ENCODE measurements around the gene CGB7. TPM values are rescaled to one million over a fixed set of nuclear protein-coding genes. Genes with fewer than 3 reads are reported as not detected.

The CGB7 gene
- total RNA-seq, 1 experiment from 2014 or later: 0.95 TPM

DNA sequence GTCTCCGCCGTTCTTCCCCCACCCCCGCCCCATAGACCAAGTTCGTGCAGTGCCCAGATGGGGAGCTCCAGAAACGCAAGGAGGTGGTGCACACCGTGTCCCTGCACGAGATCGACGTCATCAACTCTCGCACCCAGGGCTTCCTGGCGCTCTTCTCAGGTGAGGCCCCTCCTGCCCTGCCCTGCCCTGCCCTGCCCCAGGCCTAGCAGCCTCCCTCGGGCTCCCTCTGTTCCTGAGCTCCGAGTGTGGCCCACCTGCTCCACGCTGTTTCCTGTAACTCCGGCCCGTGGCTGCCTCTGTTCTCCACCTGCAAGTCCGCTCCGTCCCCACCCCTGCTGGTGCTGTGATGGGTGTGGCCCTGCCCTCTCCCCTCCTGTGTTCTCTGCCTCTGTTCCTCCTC lies 47.1 kb downstream of the CGB7 start:
- intact Hi-C loops (cut with micrococcal nuclease; ENCODE audit: unreplicated experiment): no loop called here
- in situ Hi-C loops (cut with HindIII; ENCODE audit: low pct_unique_long_range_greater_than_20kb, low sequenced_read_pairs): no loop called here
- TF ChIP-seq REST (IDR thresholded peaks at IDR 0.05; ENCODE audit: insufficient read depth in 1 of 2, low read depth in 2 of 2, low read length in 1 of 2) (no peak), SIN3A (IDR thresholded peaks at IDR 0.05; ENCODE audit: borderline replicate concordance, insufficient read depth, low read depth, low read length) (no peak), POLR2AphosphoS5 (IDR thresholded peaks at IDR 0.05; ENCODE audit: low read depth, low read length) (no peak), TCF7L2 (IDR thresholded peaks at IDR 0.05; ENCODE audit: low read depth, low read length) (no peak)
- TF ChIP-seq, protein P1, sequence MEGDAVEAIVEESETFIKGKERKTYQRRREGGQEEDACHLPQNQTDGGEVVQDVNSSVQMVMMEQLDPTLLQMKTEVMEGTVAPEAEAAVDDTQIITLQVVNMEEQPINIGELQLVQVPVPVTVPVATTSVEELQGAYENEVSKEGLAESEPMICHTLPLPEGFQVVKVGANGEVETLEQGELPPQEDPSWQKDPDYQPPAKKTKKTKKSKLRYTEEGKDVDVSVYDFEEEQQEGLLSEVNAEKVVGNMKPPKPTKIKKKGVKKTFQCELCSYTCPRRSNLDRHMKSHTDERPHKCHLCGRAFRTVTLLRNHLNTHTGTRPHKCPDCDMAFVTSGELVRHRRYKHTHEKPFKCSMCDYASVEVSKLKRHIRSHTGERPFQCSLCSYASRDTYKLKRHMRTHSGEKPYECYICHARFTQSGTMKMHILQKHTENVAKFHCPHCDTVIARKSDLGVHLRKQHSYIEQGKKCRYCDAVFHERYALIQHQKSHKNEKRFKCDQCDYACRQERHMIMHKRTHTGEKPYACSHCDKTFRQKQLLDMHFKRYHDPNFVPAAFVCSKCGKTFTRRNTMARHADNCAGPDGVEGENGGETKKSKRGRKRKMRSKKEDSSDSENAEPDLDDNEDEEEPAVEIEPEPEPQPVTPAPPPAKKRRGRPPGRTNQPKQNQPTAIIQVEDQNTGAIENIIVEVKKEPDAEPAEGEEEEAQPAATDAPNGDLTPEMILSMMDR (IDR thresholded peaks at IDR 0.05): no peak
- DNase-seq (ENCODE audit: low read depth, low spot score) (no peak), ATAC-seq (no peak)
- Histone ChIP-seq H3K27me3 (ENCODE audit: control insufficient read depth, insufficient read depth, low read length) (no peaks in the 10 kb centered on the region), H3K4me1 (ENCODE audit: control insufficient read depth, insufficient read depth, low read length) (no peaks in the 10 kb centered on the region), H3K36me3 (ENCODE audit: control insufficient read depth, insufficient read depth, low read length) (no peaks in the 10 kb centered on the region; the same call in 1 of the 2 replicates), H3K9me3 (ENCODE audit: control insufficient read depth, insufficient read depth, low read depth, low read length) (no peaks in the 10 kb centered on the region), H3K4me3 (ENCODE audit: low read depth in 2 of 2, low read length in 2 of 2) (no peak overlapping the region), H3K27ac (ENCODE audit: low read length) (no peak overlapping the region)
- ChIA-PET CTCF (interaction anchor here (0.6 kb wide), 1 partner anchor 11 kb away, joined by 8 read pairs; no protein-coding TSS in a partner anchor), POLR2A (interaction anchor here (1.1 kb wide), 1 partner anchor 17 kb away, joined by 6 read pairs; the partner anchor contains the start of gene RUVBL2)
- BruUV-seq (replicated peaks): no TSS peak

DNA sequence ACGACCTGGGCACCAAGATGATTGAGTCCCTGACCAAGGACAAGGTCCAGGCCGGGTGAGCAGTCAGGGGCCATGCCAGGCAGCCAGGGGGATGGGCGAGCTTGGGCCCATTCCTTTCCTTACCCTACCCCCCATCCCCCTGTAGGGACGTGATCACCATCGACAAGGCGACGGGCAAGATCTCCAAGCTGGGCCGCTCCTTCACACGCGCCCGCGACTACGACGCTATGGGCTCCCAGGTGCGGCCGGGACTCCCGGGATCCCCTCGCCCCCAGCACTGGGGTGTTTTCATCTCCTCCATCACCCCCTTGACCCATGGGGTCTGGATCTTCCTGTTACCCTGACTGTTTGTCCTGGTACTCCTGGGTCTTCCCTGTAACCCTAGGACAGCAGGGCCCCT lies 47.7 kb downstream of the CGB7 start:
- ChIA-PET CTCF (interaction anchor here (1.2 kb wide), 1 partner anchor 10 kb away, joined by 4 read pairs; no protein-coding TSS in a partner anchor), POLR2A (interaction anchor here (1.1 kb wide), 1 partner anchor 16 kb away, joined by 6 read pairs; the partner anchor contains the start of gene RUVBL2)
- in situ Hi-C loops (cut with HindIII; ENCODE audit: low pct_unique_long_range_greater_than_20kb, low sequenced_read_pairs): no loop called here
- no peaks in the 10 kb centered on the region for H3K9me3 ChIP-seq (ENCODE audit: control insufficient read depth, insufficient read depth, low read depth, low read length)
- H3K27ac ChIP-seq (ENCODE audit: low read length): no peak overlapping the region
- no TSS peak for BruUV-seq (replicated peaks)
- H3K4me3 ChIP-seq (ENCODE audit: low read depth in 2 of 2, low read length in 2 of 2): no peak overlapping the region
- H3K27me3 ChIP-seq (ENCODE audit: control insufficient read depth, insufficient read depth, low read length): no peaks in the 10 kb centered on the region
- H3K4me1 ChIP-seq (ENCODE audit: control insufficient read depth, insufficient read depth, low read length): no peaks in the 10 kb centered on the region
- DNase-seq (ENCODE audit: low read depth, low spot score) (no peak), ATAC-seq (0 out of 2 replicates have a peak, but pooled peaks have one; percentile 29)
- H3K36me3 ChIP-seq (ENCODE audit: control insufficient read depth, insufficient read depth, low read length): no peaks in the 10 kb centered on the region; the same call in 1 of the 2 replicates
- intact Hi-C loops (cut with micrococcal nuclease; ENCODE audit: unreplicated experiment): no loop called here
- TF ChIP-seq, protein P1 (IDR thresholded peaks at IDR 0.05): no peak
- TF ChIP-seq TCF7L2 (IDR thresholded peaks at IDR 0.05; ENCODE audit: low read depth, low read length) (no peak), POLR2AphosphoS5 (IDR thresholded peaks at IDR 0.05; ENCODE audit: low read depth, low read length) (no peak), SIN3A (IDR thresholded peaks at IDR 0.05; ENCODE audit: borderline replicate concordance, insufficient read depth, low read depth, low read length) (no peak), REST (IDR thresholded peaks at IDR 0.05; ENCODE audit: insufficient read depth in 1 of 2, low read depth in 2 of 2, low read length in 1 of 2) (no peak)
